ENCODE measurements around the gene FIBCD1. TPM values are rescaled to one million over a fixed set of nuclear protein-coding genes. Genes with fewer than 3 reads are reported as not detected.

Gene FIBCD1
- total RNA-seq, 2 experiments from 2014 or later, result not detected

DNA sequence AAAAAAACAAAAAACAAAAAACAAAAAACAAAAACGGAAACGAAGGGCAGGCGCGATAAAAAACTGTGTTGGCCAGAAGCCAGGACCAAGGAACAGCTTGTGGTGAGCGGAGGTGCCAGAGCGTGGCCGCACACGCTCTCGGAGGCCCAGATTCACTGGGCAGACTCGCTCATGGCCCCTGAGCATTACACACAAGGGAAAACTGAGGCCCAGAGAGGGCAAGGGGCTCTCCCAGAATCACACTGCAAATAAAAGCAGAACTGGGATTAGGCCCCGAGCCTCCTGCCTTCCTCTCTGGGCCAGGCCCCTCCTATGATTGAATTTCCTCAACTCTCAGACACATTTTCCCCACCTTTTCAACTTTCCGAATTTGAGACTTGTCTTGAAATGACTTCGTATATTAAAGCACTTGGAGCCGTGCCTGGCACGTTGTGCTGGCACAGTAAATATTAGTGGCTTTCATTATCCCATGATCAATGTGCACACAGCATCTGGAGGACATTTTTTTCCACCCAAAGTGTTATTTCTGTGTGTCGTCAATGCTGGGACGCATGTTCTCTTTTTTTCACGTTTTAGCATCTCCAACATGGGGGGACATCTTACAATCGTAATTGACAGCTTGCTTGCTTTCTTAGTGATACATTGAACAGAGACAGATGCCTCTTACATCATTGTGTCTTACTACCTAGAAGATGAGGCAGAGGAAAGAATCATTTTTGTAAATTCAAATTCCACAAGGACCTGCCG lies 7.4 kb downstream of the FIBCD1 start:
- no peaks in the 10 kb centered on the region for H3K9me3 Mint-ChIP-seq (ENCODE audit: low read depth)
- no peak overlapping the region for H3K27ac Mint-ChIP-seq
- intact Hi-C loops (cut with DNase I, micrococcal nuclease), result no loop called here
- ChIA-PET CTCF (no interaction called here), POLR2A (no interaction called here)
- H3K27me3 Mint-ChIP-seq, result peaks cover 25% of the 10 kb centered on the region
- no peaks in the 10 kb centered on the region for H3K4me1 Mint-ChIP-seq
- no peak overlapping the region for H3K4me3 Mint-ChIP-seq
- H3K36me3 Mint-ChIP-seq (ENCODE audit: low read depth), result no peaks in the 10 kb centered on the region
- DNase-seq (no peak), ATAC-seq (no peak)

DNA sequence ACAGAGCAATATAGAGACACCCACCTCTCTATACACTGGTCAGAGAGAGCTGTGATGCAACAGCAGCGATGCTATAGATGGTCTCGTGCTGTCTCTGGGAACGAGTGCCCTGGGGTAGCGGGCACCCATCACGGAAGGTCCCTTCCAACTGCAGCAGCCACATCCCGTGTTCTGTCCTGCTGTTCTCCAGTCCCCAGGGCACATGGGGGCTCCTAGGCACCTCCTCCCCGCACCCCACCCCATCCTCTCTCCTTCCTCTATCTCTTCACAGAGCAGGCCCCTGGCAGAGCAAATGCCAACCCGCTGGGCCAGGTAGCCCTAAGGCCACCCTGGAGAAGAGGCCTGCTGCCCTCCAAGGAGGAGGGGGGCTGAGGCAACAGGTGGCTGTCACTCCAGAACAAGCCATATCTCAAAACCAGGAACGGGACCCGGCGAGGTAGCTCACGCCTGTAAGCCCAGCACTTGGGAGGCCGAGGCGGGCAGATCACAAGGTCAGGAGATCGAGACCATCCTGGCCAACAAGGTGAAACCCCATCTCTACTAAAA lies 8.2 kb downstream of the FIBCD1 start:
- DNase-seq, result no peak
- Mint-ChIP-seq H3K27me3 (peaks cover 21% of the 10 kb centered on the region), H3K27ac (no peak overlapping the region), H3K36me3 (ENCODE audit: low read depth) (no peaks in the 10 kb centered on the region), H3K4me1 (no peaks in the 10 kb centered on the region), H3K9me3 (ENCODE audit: low read depth) (no peaks in the 10 kb centered on the region), H3K4me3 (no peak overlapping the region)
- ChIA-PET POLR2A (no interaction called here), CTCF (interaction anchor here (0.6 kb wide), 1 partner anchor 467 kb away, joined by 3 read pairs; no protein-coding TSS in a partner anchor)
- no peak for ATAC-seq
- intact Hi-C loops (cut with DNase I, micrococcal nuclease), result no loop called here

DNA sequence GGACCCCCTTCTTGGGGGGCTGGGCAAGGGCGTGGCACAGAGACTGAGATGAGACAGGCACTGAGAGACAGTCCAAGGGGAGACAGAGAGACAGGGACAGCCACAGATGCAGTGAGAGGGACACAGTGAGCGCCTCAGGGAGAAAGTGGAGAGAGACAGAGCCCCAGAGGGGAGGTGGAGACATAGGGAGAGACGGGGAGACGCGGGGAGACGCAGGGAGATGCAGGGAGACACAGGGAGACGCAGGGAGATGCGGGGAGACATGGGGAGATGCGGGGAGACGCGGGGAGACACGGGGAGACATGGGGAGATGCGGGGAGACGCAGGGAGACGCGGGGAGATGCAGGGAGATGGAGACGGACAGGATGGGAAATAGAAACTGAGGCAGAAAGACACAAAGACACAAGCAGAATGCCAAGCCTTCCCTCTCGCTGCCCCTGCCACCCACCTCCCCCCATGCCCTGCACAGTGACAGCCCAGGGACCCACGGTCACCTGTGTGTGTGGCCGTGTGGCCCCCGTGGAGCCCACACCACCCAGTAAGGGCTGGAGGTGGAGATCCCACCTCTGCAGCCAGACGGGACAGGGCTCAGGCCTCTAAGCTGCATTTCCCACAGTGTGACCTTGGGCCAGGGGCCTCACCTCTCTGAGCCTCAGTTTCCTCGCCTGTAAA lies 8.8 kb downstream of the FIBCD1 start:
- intact Hi-C loops (cut with DNase I, micrococcal nuclease), result no loop called here
- no peak for ATAC-seq
- no peaks in the 10 kb centered on the region for H3K36me3 Mint-ChIP-seq (ENCODE audit: low read depth)
- no peaks in the 10 kb centered on the region for H3K9me3 Mint-ChIP-seq (ENCODE audit: low read depth)
- H3K27ac Mint-ChIP-seq, result no peak overlapping the region
- H3K27me3 Mint-ChIP-seq, result peaks cover 20% of the 10 kb centered on the region
- CTCF ChIA-PET, result interaction anchor here (0.6 kb wide), 1 partner anchor 466 kb away, joined by 3 read pairs; no protein-coding TSS in a partner anchor
- no peaks in the 10 kb centered on the region for H3K4me1 Mint-ChIP-seq
- DNase-seq, result no peak
- no peak overlapping the region for H3K4me3 Mint-ChIP-seq
- POLR2A ChIA-PET, result no interaction called here

DNA sequence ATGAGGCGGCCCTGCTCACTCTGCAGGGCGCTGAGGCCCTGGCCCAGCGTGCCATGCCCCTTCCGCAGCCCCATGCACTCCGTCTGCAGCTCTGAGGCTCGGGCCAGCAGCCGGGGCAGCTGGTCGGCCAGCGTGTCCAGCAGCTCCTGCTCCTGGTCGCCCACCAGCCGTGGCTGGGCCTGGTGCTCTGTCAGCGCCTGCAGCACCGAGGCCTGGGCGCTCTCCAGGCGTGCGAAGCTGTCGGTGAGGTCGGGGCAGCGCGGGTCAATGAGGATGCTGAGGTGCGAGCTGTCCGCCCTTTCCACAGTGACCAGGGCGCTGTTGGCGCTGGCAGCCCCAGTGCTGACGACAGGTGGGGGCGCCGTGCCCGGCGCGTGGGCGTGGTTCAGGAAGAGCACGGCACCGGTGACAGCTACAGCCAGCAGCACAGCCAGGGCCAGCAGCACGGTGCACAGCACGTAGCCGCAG lies 9.4 kb downstream of the FIBCD1 start:
- Mint-ChIP-seq H3K9me3 (ENCODE audit: low read depth) (no peaks in the 10 kb centered on the region), H3K4me3 (no peak overlapping the region), H3K4me1 (no peaks in the 10 kb centered on the region), H3K36me3 (ENCODE audit: low read depth) (no peaks in the 10 kb centered on the region), H3K27me3 (peaks cover 14% of the 10 kb centered on the region), H3K27ac (no peak overlapping the region)
- CTCF ChIA-PET, result no interaction called here
- no peak for DNase-seq
- POLR2A ChIA-PET, result no interaction called here
- intact Hi-C loops (cut with DNase I, micrococcal nuclease), result no loop called here
- ATAC-seq, result no peak

DNA sequence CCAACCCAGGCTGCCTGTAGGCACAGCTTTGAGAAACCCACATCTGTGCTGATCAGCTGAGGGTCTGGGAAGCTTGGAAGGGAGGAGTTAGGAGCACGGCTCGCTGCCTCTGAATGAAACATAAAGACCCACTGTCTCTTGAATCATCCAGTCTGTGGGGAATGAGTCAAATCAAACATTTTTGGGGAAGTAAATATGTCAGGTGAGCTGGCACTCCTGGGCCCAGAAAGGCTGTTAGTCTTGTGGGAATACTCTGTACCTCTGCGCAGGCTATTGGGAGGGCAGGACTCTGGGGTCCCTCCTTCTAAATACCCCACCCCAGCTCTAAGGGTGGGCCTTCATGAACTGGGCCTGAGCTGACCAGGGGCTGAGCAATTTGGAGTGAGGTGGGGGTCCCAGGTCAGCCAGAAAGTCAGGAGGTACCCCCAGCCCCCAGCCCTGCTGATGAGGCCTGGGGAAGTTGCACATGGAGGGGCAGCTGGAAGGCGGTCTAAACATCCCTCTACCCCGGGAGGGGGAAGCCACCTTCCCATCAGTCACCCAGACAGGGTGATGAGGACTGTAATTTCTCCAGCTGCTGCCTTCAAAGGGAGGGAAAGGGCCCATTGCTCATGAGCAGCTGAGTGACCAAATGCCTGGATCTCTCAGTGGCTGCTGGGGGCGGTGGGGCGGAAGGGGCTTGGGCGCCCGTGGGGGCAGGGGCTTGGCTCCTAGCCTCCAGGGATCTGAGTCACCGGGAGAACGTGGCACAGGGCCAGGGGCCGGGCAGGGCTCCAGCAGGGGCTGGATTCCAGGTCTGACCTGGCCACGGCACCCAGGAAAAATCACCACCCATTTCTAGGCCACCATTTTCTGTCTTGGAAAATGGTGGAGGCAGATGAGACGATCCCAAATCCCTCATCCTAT lies 10.8 kb downstream of the FIBCD1 start:
- DNase-seq (no peak), ATAC-seq (peak; percentile 44)
- Mint-ChIP-seq H3K36me3 (ENCODE audit: low read depth) (no peaks in the 10 kb centered on the region), H3K27me3 (peaks cover 12% of the 10 kb centered on the region), H3K4me1 (no peaks in the 10 kb centered on the region), H3K4me3 (no peak overlapping the region), H3K27ac (no peak overlapping the region), H3K9me3 (ENCODE audit: low read depth) (no peaks in the 10 kb centered on the region)
- ChIA-PET CTCF (interaction anchor here (0.7 to 1.0 kb wide), 3 partner anchors 12 to 221 kb away, joined by 4 to 5 read pairs (median 5); no protein-coding TSS in a partner anchor), POLR2A (no interaction called here)
- intact Hi-C loops (cut with DNase I, micrococcal nuclease), result no loop called here

DNA sequence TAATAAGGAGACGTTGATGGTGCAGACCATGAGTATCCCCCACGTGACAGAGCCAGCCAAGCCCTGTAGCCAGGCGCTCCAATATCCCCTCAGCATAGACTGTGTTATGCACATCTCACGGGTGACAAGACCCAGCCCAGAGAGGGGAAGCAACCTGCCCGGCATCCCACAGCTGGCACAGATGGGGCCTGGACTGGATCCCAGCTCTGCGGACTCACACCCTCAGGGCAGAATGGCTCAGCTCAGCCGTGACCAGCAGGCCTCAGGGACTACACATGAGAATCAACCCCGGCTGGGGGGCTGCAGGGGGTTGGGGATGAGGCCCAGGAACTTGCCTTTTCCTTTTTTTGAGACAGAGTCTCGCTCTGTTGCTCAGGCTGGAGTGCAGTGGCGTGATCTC lies 11.7 kb downstream of the FIBCD1 start:
- POLR2A ChIA-PET, result no interaction called here
- Mint-ChIP-seq H3K36me3 (ENCODE audit: low read depth) (no peaks in the 10 kb centered on the region), H3K27ac (no peak overlapping the region), H3K9me3 (ENCODE audit: low read depth) (no peaks in the 10 kb centered on the region), H3K27me3 (peaks cover 10% of the 10 kb centered on the region), H3K4me1 (no peaks in the 10 kb centered on the region), H3K4me3 (no peak overlapping the region)
- no peak for ATAC-seq
- no peak for DNase-seq
- intact Hi-C loops (cut with DNase I, micrococcal nuclease), result no loop called here
- CTCF ChIA-PET, result interaction anchor here (0.7 to 1.0 kb wide), 4 partner anchors 12 to 220 kb away, joined by 3 to 7 read pairs (median 5); no protein-coding TSS in a partner anchor

DNA sequence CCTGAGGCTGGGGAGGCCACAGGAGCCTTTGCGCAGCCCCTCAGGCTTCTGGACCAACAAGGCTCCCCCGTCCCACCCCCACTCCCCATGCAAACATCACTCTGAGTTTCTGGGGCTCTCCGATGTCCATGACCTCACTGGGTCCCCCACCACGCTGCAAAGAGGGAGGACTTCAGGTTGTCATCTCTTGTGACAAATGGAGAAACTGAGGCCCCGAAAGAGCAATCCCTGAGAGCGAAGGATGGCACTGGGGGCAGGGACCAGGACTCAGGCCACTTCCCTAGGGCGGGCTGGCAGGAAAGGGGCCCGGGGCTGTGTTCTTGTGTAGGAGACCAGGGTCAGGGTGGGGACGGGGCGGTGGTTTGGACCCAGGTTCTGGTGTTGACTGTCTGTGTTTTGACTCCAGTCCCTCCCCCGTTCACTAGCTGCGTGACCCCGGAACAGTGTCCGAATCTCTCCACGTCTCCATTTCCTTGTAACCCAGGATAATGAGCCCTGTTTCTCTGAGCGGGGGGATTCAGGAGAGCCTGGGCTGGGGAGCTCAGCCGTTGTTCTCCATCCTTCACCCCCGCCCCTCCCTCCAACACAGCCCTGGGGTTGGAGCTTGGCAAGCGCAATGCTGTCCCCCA lies 13.9 kb downstream of the FIBCD1 start:
- ChIA-PET CTCF (interaction anchor here (1.2 kb wide), 1 partner anchor 216 kb away, joined by 3 read pairs; no protein-coding TSS in a partner anchor), POLR2A (no interaction called here)
- no peak for ATAC-seq
- intact Hi-C loops (cut with DNase I, micrococcal nuclease), result no loop called here
- DNase-seq, result no peak
- H3K9me3 Mint-ChIP-seq (ENCODE audit: low read depth), result no peaks in the 10 kb centered on the region
- H3K27ac Mint-ChIP-seq, result no peak overlapping the region
- no peak overlapping the region for H3K4me3 Mint-ChIP-seq
- H3K4me1 Mint-ChIP-seq, result no peaks in the 10 kb centered on the region
- peaks cover 4% of the 10 kb centered on the region for H3K27me3 Mint-ChIP-seq
- H3K36me3 Mint-ChIP-seq (ENCODE audit: low read depth), result no peaks in the 10 kb centered on the region

DNA sequence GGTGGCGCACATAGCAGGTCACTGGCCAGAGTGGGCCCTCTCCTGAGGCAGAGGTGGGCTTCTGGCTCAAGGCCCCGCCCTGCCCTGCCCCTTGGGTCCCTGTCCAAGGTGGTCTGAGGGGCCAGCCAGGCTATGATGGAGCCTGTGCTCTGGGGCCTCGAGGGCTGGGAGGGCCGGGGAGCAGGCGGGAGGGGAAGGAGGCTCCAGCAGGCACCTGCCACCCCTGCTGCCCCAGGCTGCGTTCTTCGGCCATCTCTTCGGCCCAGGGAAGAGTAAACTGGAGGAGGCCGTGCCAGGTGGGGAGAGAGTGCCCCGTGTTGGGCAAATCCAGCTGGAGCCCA lies 14.6 kb downstream of the FIBCD1 start:
- no peaks in the 10 kb centered on the region for H3K9me3 Mint-ChIP-seq (ENCODE audit: low read depth)
- ChIA-PET CTCF (no interaction called here), POLR2A (no interaction called here)
- DNase-seq (no peak), ATAC-seq (no peak)
- peaks cover 4% of the 10 kb centered on the region for H3K27me3 Mint-ChIP-seq
- intact Hi-C loops (cut with DNase I, micrococcal nuclease), result no loop called here
- no peaks in the 10 kb centered on the region for H3K36me3 Mint-ChIP-seq (ENCODE audit: low read depth)
- H3K4me3 Mint-ChIP-seq, result no peak overlapping the region
- H3K4me1 Mint-ChIP-seq, result no peaks in the 10 kb centered on the region
- no peak overlapping the region for H3K27ac Mint-ChIP-seq

DNA sequence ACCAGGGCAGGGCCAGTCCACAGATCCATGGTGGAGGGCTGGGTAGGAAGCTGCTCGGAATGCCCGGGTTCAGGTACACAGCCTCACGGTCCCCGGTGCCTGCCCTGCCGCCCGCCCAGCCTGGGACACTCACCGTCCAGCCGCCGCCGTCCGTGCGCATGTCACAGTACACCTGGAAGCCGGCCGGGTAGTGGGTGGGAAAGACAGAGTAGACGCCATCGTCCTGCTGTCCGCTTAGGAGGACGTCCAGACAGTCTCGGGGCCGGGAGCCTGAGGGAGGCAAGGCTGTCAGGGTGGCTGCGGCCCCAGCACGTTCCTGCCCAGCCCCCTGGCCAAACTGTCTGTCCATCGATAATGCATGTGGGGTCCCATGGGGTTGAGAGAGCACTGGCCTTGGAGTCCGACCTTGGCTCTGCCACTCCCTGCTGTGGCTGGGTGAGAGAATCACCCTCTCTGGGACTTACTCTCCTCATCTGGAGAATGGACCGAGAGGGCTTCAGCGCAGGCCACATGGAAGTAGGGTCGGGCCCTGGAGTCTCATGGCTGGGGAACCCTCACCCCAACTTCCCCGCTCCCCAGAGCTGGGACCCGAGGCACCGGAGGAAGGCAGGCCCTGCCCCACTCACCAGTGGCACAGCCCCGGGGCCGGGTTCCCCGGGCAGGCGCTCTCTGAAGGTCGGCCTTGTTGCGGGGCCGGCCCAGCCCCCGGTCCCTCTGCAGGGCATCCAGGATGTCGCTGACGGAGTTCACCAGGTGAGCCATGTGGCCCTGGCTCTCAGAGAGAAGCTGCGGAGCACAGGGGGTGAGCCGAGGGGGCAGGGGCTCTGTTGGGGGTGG lies 15.2 kb downstream of the FIBCD1 start:
- no peaks in the 10 kb centered on the region for H3K36me3 Mint-ChIP-seq (ENCODE audit: low read depth)
- ChIA-PET CTCF (no interaction called here), POLR2A (no interaction called here)
- no peak overlapping the region for H3K4me3 Mint-ChIP-seq
- no peaks in the 10 kb centered on the region for H3K4me1 Mint-ChIP-seq
- H3K27me3 Mint-ChIP-seq, result peaks cover 4% of the 10 kb centered on the region
- H3K9me3 Mint-ChIP-seq (ENCODE audit: low read depth), result no peaks in the 10 kb centered on the region
- no peak for ATAC-seq
- intact Hi-C loops (cut with DNase I, micrococcal nuclease), result no loop called here
- no peak for DNase-seq
- H3K27ac Mint-ChIP-seq, result no peak overlapping the region

DNA sequence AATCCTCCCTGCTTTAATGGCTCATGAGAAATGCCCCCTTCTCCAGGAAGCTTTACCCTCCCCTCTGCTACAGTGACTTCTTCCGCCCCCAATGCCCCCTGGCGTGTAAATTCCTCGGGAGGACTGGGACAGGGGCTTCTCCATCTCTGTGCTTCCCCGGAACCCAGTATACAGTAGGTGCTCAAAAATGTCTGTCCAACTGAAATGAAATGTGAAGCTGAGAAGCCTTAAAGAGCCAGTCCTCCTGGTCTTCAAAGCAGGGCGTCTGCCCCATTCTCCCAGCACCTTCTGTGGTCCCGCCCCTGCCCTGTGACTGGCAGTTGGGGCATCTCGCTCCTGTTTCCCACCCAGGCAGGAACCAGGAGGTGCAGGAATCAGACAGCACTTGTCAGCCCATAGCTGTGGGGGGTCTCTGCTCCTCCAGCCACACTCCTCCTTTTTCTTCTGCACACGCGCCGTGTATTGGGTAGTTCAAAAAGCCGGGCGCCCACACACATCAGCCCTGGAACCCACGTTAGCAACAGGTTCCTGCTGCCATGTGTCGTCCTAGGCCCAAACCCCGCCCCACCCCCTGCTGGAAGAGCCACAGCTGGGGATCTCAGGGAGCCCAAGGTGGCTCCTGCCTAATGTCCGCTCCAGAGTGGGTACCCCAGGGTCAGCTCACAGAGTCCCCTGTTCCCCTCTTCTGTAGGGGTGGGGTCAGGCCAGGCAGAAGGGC lies 16.0 kb downstream of the FIBCD1 start:
- intact Hi-C loops (cut with DNase I, micrococcal nuclease), result no loop called here
- no peaks in the 10 kb centered on the region for H3K4me1 Mint-ChIP-seq
- CTCF ChIA-PET, result no interaction called here
- DNase-seq, result no peak
- no peaks in the 10 kb centered on the region for H3K9me3 Mint-ChIP-seq (ENCODE audit: low read depth)
- POLR2A ChIA-PET, result no interaction called here
- H3K27me3 Mint-ChIP-seq, result peaks cover 4% of the 10 kb centered on the region
- H3K36me3 Mint-ChIP-seq (ENCODE audit: low read depth), result no peaks in the 10 kb centered on the region
- no peak overlapping the region for H3K27ac Mint-ChIP-seq
- no peak for ATAC-seq
- H3K4me3 Mint-ChIP-seq, result no peak overlapping the region

All from activated CD4-positive, alpha-beta T cell treated with anti-CD3 and anti-CD28 coated beads for 36 hours (primary cell).